ENCODE data around the gene B3GNT2.

Gene B3GNT2

DNA sequence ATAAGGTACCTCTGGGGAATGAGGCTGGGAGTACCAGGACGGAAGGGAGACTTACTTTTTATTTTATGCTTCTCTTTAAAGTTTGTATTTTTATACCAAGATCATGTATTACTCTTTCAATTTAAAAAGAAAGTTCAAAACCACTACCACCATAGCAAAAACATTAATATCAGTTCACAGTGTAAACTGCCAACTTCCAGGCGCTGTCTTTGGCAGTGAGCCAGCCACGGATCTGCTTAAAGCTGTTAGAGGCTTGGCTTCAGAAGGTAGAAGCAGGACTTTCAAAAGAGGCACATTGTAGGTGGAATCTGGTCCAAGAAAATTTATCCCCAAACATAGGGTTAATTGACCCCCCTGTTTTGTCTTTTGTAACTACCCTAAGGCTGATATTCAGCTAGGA lies 74.8 kb downstream of the B3GNT2 start:
- CTCF ChIA-PET, result interaction anchor here (0.9 to 1.0 kb wide), 3 partner anchors 10 to 18 kb away, joined by 3 to 4 read pairs (median 3); no protein-coding TSS in a partner anchor
- no peak for DNase-seq (ENCODE audit: extremely low spot score)
- TF ChIP-seq, protein P1, sequence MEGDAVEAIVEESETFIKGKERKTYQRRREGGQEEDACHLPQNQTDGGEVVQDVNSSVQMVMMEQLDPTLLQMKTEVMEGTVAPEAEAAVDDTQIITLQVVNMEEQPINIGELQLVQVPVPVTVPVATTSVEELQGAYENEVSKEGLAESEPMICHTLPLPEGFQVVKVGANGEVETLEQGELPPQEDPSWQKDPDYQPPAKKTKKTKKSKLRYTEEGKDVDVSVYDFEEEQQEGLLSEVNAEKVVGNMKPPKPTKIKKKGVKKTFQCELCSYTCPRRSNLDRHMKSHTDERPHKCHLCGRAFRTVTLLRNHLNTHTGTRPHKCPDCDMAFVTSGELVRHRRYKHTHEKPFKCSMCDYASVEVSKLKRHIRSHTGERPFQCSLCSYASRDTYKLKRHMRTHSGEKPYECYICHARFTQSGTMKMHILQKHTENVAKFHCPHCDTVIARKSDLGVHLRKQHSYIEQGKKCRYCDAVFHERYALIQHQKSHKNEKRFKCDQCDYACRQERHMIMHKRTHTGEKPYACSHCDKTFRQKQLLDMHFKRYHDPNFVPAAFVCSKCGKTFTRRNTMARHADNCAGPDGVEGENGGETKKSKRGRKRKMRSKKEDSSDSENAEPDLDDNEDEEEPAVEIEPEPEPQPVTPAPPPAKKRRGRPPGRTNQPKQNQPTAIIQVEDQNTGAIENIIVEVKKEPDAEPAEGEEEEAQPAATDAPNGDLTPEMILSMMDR (IDR thresholded peaks at IDR 0.05; ENCODE audit: control extremely low read depth, extremely low read depth, low read depth, missing control alignments), result no peak
- POLR2A ChIA-PET, result interaction anchor here (0.6 kb wide), 1 partner anchor 898 kb away, joined by 3 read pairs; no protein-coding TSS in a partner anchor
